Mammary epithelial cell (primary cell): ENCODE measurements around the gene KCNF1.

ENCODE experiments used
- CTCF ChIP-seq, 2 donors: IDR thresholded peaks in 1 of 2; conservative IDR thresholded peaks in 1 of 2; 2 replicates each; pipeline ENCODE4 v1.5.1; 2011 to 2012; ENCODE audit warnings: inconsistent platforms in 2 of 2, low read length in 2 of 2, mild to moderate bottlenecking in 2 of 2, control low read depth in 1 of 2, low read depth in 1 of 2; ENCODE audit not compliant: insufficient read depth in 1 of 2; ENCODE audit errors: extremely low read depth in 1 of 2
- EZH2 ChIP-seq: IDR thresholded peaks from 2 replicates; pipeline ENCODE4 v1.6.1; 2012; ENCODE audit warnings: low read length, inconsistent platforms, borderline replicate concordance

GRCh38 chr2:10871978-10872377 lies 39.8 kb upstream of the KCNF1 start:
- TF ChIP-seq CTCF (conservative IDR thresholded peaks at IDR 0.05 in 1 of 2, IDR thresholded peaks at IDR 0.05 in 1 of 2; ENCODE audit: extremely low read depth in 1 of 2, insufficient read depth in 1 of 2, low read depth in 1 of 2, low read length in 2 of 2) = no peak
- no peak for TF ChIP-seq EZH2
